ENCODE measurements around the gene KCTD4. TPM values are rescaled to one million over a fixed set of nuclear protein-coding genes. Genes with fewer than 3 reads are reported as not detected.
"Not testable (repeated sequence)": the region's sequence is repeated elsewhere in the genome, so short reads cannot be mapped to it uniquely, and the experiment has no call there.

Gene KCTD4
- total RNA-seq, 1 donor from 2014 or later = not detected

- H3K27ac Mint-ChIP-seq = no peak overlapping the region
- ATAC-seq (ENCODE audit: low read depth) (no peak), DNase-seq (no peak)
- peaks cover 21% of the 10 kb centered on the region for H3K4me1 Mint-ChIP-seq
- TF ChIP-seq, protein P1, sequence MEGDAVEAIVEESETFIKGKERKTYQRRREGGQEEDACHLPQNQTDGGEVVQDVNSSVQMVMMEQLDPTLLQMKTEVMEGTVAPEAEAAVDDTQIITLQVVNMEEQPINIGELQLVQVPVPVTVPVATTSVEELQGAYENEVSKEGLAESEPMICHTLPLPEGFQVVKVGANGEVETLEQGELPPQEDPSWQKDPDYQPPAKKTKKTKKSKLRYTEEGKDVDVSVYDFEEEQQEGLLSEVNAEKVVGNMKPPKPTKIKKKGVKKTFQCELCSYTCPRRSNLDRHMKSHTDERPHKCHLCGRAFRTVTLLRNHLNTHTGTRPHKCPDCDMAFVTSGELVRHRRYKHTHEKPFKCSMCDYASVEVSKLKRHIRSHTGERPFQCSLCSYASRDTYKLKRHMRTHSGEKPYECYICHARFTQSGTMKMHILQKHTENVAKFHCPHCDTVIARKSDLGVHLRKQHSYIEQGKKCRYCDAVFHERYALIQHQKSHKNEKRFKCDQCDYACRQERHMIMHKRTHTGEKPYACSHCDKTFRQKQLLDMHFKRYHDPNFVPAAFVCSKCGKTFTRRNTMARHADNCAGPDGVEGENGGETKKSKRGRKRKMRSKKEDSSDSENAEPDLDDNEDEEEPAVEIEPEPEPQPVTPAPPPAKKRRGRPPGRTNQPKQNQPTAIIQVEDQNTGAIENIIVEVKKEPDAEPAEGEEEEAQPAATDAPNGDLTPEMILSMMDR (IDR thresholded peaks at IDR 0.05) = no peak
- H3K4me3 Mint-ChIP-seq = no peak overlapping the region
- no peaks in the 10 kb centered on the region for H3K27me3 Mint-ChIP-seq
- ChIA-PET POLR2A (no interaction called here), CTCF (no interaction called here)
- intact Hi-C loops (cut with micrococcal nuclease) = no loop called here
- peaks cover 17% of the 10 kb centered on the region for H3K36me3 Mint-ChIP-seq (ENCODE audit: low read depth)
- no peaks in the 10 kb centered on the region for H3K9me3 Mint-ChIP-seq
These were observed 5.4 kb downstream of the KCTD4 start for GRCh38 chr13:45195421-45195820.

GRCh38 chr13:45194081-45194939 lies 6.5 kb downstream of the KCTD4 start:
- Mint-ChIP-seq H3K4me3 (no peak overlapping the region), H3K9me3 (no peaks in the 10 kb centered on the region), H3K4me1 (peaks cover 18% of the 10 kb centered on the region), H3K27me3 (no peaks in the 10 kb centered on the region), H3K27ac (no peak overlapping the region), H3K36me3 (ENCODE audit: low read depth) (peaks cover 14% of the 10 kb centered on the region)
- ATAC-seq (ENCODE audit: low read depth) (no peak), DNase-seq (no peak)
- intact Hi-C loops (cut with micrococcal nuclease) = no loop called here
- ChIA-PET CTCF (no interaction called here), POLR2A (no interaction called here)
- TF ChIP-seq, protein P1 (IDR thresholded peaks at IDR 0.05) = no peak

- H3K27ac Mint-ChIP-seq = no peak overlapping the region
- TF ChIP-seq, protein P1 (IDR thresholded peaks at IDR 0.05) = no peak
- intact Hi-C loops (cut with micrococcal nuclease) = no loop called here
- no peak for ATAC-seq (ENCODE audit: low read depth)
- no peak overlapping the region for H3K4me3 Mint-ChIP-seq
- H3K4me1 Mint-ChIP-seq = peaks cover 15% of the 10 kb centered on the region
- H3K36me3 Mint-ChIP-seq (ENCODE audit: low read depth) = peaks cover 22% of the 10 kb centered on the region
- no peaks in the 10 kb centered on the region for H3K27me3 Mint-ChIP-seq
- CTCF ChIA-PET = no interaction called here
- peaks cover 6% of the 10 kb centered on the region for H3K9me3 Mint-ChIP-seq
- POLR2A ChIA-PET = no interaction called here
- DNase-seq = no peak
These were observed 9.0 kb downstream of the KCTD4 start for GRCh38 chr13:45191874-45192273.

DNA sequence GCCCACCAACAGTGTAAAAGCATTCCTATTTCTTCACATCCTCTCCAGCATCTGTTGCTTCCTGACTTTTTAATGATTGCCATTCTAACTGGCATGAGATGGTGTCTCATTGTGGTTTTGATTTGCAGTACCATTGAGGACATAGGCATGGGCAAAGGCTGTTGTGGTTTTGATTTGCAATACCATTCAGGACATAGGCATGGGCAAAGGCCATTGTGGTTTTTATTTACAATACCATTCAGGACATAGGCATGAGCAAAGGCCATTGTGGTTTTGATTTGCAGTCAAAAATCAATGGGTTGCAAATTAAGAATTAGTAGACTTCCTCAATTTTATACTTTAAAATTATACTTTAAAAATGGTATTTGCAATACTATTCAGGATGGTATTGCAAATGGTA lies 11.3 kb downstream of the KCTD4 start:
- intact Hi-C loops (cut with micrococcal nuclease); DNase-seq; H3K4me3 Mint-ChIP-seq; POLR2A ChIA-PET; CTCF ChIA-PET; H3K27me3 Mint-ChIP-seq; ATAC-seq (ENCODE audit: low read depth); H3K9me3 Mint-ChIP-seq; H3K27ac Mint-ChIP-seq: not testable (repeated sequence)
- peaks cover 22% of the 10 kb centered on the region for H3K36me3 Mint-ChIP-seq (ENCODE audit: low read depth)
- H3K4me1 Mint-ChIP-seq = peaks cover 11% of the 10 kb centered on the region

DNA sequence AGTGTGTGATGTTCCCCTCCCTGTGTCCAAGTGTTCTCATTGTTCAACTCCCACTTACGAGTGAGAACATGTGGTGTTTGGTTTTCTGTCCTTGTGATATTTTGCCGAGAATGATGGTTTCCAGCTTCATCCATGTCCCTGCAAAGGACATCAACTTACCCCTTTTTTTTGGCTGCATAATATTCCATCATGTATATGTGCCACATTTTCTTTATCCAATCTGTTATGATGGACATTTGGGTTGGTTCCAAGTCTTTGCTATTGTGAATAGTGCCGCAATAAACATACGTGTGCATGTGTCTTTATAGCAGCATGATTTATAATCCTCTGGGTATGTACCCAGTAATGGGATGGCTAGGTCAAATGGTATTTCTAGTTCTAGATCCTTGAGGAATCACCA lies 11.8 kb downstream of the KCTD4 start:
- H3K4me1 Mint-ChIP-seq = peaks cover 13% of the 10 kb centered on the region
- intact Hi-C loops (cut with micrococcal nuclease); POLR2A ChIA-PET: not testable (repeated sequence)

GRCh38 chr13:45185286-45185685 lies 15.6 kb downstream of the KCTD4 start:
- peaks cover 6% of the 10 kb centered on the region for H3K9me3 Mint-ChIP-seq
- H3K27me3 Mint-ChIP-seq = no peaks in the 10 kb centered on the region
- intact Hi-C loops (cut with micrococcal nuclease) = no loop called here
- peaks cover 27% of the 10 kb centered on the region for H3K4me1 Mint-ChIP-seq
- CTCF ChIA-PET = no interaction called here
- ATAC-seq (ENCODE audit: low read depth) (no peak), DNase-seq (no peak)
- POLR2A ChIA-PET = no interaction called here
- H3K4me3 Mint-ChIP-seq = no peak overlapping the region
- no peak overlapping the region for H3K27ac Mint-ChIP-seq
- peaks cover 43% of the 10 kb centered on the region for H3K36me3 Mint-ChIP-seq (ENCODE audit: low read depth)
- TF ChIP-seq, protein P1 (IDR thresholded peaks at IDR 0.05) = no peak

More for the DNA sequence above, 11.8 kb downstream of the KCTD4 start:
- H3K27ac Mint-ChIP-seq; ATAC-seq (ENCODE audit: low read depth); H3K4me3 Mint-ChIP-seq; H3K9me3 Mint-ChIP-seq; H3K27me3 Mint-ChIP-seq; CTCF ChIA-PET; DNase-seq: not testable (repeated sequence)
- H3K36me3 Mint-ChIP-seq (ENCODE audit: low read depth) = peaks cover 24% of the 10 kb centered on the region
